H1 (cell line): Measurements from ENCODE around the gene ANO2. TPM values are rescaled to one million over a fixed set of nuclear protein-coding genes. Genes with fewer than 3 reads are reported as not detected.

Experiments
- CTCF ChIA-PET: fragments of 300-600 bp; sonication (Branson Sonifier 250); formaldehyde crosslinking; loops from one replicate; lab custom pipeline; 2021; ENCODE audit not compliant: partially characterized antibody; lab: Charles Lee
- POLR2A ChIA-PET: fragments of 300-600 bp; sonication (Branson Sonifier 250); formaldehyde crosslinking; loops from one replicate; lab custom pipeline; 2021; ENCODE audit warnings: inconsistent platforms; ENCODE audit not compliant: partially characterized antibody; lab: Charles Lee
- DNase-seq, 2 experiments: peaks; one replicate each; pipeline versions ENCODE4 v3.0.0 to v3.0.0-alpha.2; 2010 to 2022; ENCODE audit warnings: low spot score in 2 of 2, low read depth in 1 of 2, mixed read lengths in 1 of 2
- FAIRE-seq: peaks from 2 replicates; lab custom pipeline; 2011; peaks lifted over from hg19 to GRCh38; lab: Jason Lieb, UNC
- H2AFZ ChIP-seq: 2 replicates; pipeline ENCODE4 v1.8.1; 2012; ENCODE audit warnings: low read length, inconsistent platforms
- H2AK5ac ChIP-seq: 2 replicates; pipeline ENCODE4 v1.6.1; 2013; ENCODE audit warnings: low read depth, low read length
- H2BK120ac ChIP-seq: replicated peaks from 2 replicates; pipeline ENCODE3; 2013; ENCODE audit warnings: low read depth, low read length, inconsistent platforms
- H2BK12ac ChIP-seq: 2 replicates; pipeline ENCODE4 v1.6.1; 2013; ENCODE audit warnings: low read depth, low read length
- H2BK15ac ChIP-seq: 2 replicates; pipeline ENCODE4 v1.6.1; 2013; ENCODE audit warnings: low read length
- H2BK20ac ChIP-seq: 2 replicates; pipeline ENCODE4 v1.6.1; 2013; ENCODE audit warnings: low read length
- H2BK5ac ChIP-seq: 2 replicates; pipeline ENCODE4 v1.6.1; 2013; ENCODE audit warnings: low read depth, low read length
- H3K14ac ChIP-seq: 2 replicates; pipeline ENCODE4 v1.6.1; 2013; ENCODE audit warnings: inconsistent platforms; ENCODE audit not compliant: insufficient read length
- H3K18ac ChIP-seq: 2 replicates; pipeline ENCODE4 v1.6.1; 2013; ENCODE audit warnings: low read length; ENCODE audit errors: extremely low read depth
- H3K23ac ChIP-seq: 2 replicates; pipeline ENCODE4 v1.6.1; 2013; ENCODE audit warnings: inconsistent platforms; ENCODE audit not compliant: insufficient read length
- H3K23me2 ChIP-seq: 2 replicates; pipeline ENCODE4 v1.6.1; 2013; ENCODE audit warnings: low read depth, low read length
- H3K27ac ChIP-seq: 2 replicates; pipeline ENCODE4 v1.6.1; 2011; ENCODE audit warnings: low read depth, low read length, inconsistent platforms
- H3K27me3 ChIP-seq, 4 experiments: replicated peaks in 1 of 4; 1 replicate in 1 of 4; 2 replicates in 3 of 4; pipeline versions ENCODE4 v1.6.1 to v1.8.1; 2011 to 2013; ENCODE audit warnings: low read length in 3 of 4, mild to moderate bottlenecking in 3 of 4, inconsistent platforms in 2 of 4, mixed read lengths in 2 of 4, moderate library complexity in 1 of 4; ENCODE audit not compliant: control insufficient read depth in 3 of 4, insufficient read depth in 3 of 4; ENCODE audit errors: extremely low read depth in 1 of 4
- H3K36me3 ChIP-seq, 4 experiments: 2 replicates each; pipeline versions ENCODE4 v1.6.1 to v1.8.1; 2011 to 2013; ENCODE audit warnings: mild to moderate bottlenecking in 4 of 4, low read length in 3 of 4, moderate library complexity in 2 of 4, control low read depth in 1 of 4, inconsistent platforms in 1 of 4; ENCODE audit not compliant: insufficient read depth in 4 of 4, control insufficient read depth in 2 of 4
- H3K4ac ChIP-seq: replicated peaks from 2 replicates; pipeline ENCODE3; 2013; ENCODE audit warnings: low read length, low read depth, mixed read lengths, inconsistent platforms; ENCODE audit not compliant: insufficient read length
- H3K4me1 ChIP-seq, 4 experiments: replicated peaks in 1 of 4; 1 replicate in 1 of 4; 2 replicates in 3 of 4; pipeline versions ENCODE4 v1.6.1 to v1.8.1; 2011 to 2013; ENCODE audit warnings: low read length in 3 of 4, inconsistent platforms in 2 of 4, mixed read lengths in 1 of 4; ENCODE audit not compliant: insufficient read depth in 4 of 4, control insufficient read depth in 3 of 4
- H3K4me2 ChIP-seq, 2 experiments: 2 replicates each; pipeline versions ENCODE4 v1.6.1 to v1.8.1; 2011 to 2013; ENCODE audit warnings: low read depth in 2 of 2, low read length in 2 of 2, control low read depth in 1 of 2, inconsistent platforms in 1 of 2, mild to moderate bottlenecking in 1 of 2; ENCODE audit not compliant: insufficient read depth in 1 of 2
- H3K4me3 ChIP-seq, 4 experiments: fragments of 200-600, 300-600 bp in 1 of 4; sonication (generic), shearing (Covaris generic), sonication (Bioruptor Twin) in 1 of 4; 2 replicates each; pipeline versions ENCODE4 v1.5.1 to v1.8.1; 2011 to 2016; ENCODE audit warnings: low read length in 4 of 4, low read depth in 3 of 4, control low read depth in 2 of 4, inconsistent platforms in 2 of 4, mild to moderate bottlenecking in 2 of 4, mixed read lengths in 1 of 4, moderate library complexity in 1 of 4; ENCODE audit not compliant: insufficient read depth in 2 of 4; ENCODE audit errors: extremely low read depth in 1 of 4
- H3K56ac ChIP-seq: replicated peaks from 2 replicates; pipeline ENCODE3; 2013; ENCODE audit warnings: low read depth, mild to moderate bottlenecking, mixed read lengths, low read length, inconsistent platforms; ENCODE audit not compliant: insufficient read length
- H3K79me1 ChIP-seq: 2 replicates; pipeline ENCODE4 v1.6.1; 2013; ENCODE audit warnings: low read depth, low read length, control low read depth
- H3K79me2 ChIP-seq, 2 experiments: 2 replicates each; pipeline versions ENCODE4 v1.6.1 to v1.8.1; 2012 to 2013; ENCODE audit warnings: low read length in 2 of 2, mild to moderate bottlenecking in 2 of 2, inconsistent platforms in 1 of 2; ENCODE audit not compliant: insufficient read depth in 2 of 2, control insufficient read depth in 1 of 2
- H3K9ac ChIP-seq, 4 experiments: replicated peaks in 1 of 4; 1 replicate in 1 of 4; 2 replicates in 3 of 4; pipeline versions ENCODE4 v1.6.1 to v1.8.1; 2011 to 2013; ENCODE audit warnings: low read depth in 3 of 4, low read length in 3 of 4, control low read depth in 2 of 4, mild to moderate bottlenecking in 2 of 4, moderate library complexity in 2 of 4, inconsistent platforms in 1 of 4; ENCODE audit errors: extremely low read depth in 1 of 4
- H3K9me3 ChIP-seq, 2 experiments: 2 replicates each; pipeline versions ENCODE4 v1.6.1 to v1.8.1; 2012 to 2013; ENCODE audit warnings: mild to moderate bottlenecking in 2 of 2, moderate library complexity in 2 of 2, control low read depth in 1 of 2, inconsistent platforms in 1 of 2, low read depth in 1 of 2, low read length in 1 of 2, mixed read lengths in 1 of 2; ENCODE audit not compliant: insufficient read depth in 2 of 2
- H4K20me1 ChIP-seq, 2 experiments: replicated peaks in 1 of 2; 2 replicates each; pipeline versions ENCODE3 to v1.8.1; 2011 to 2013; ENCODE audit warnings: inconsistent platforms in 2 of 2, low read length in 2 of 2, mild to moderate bottlenecking in 1 of 2; ENCODE audit not compliant: insufficient read depth in 2 of 2, control insufficient read depth in 1 of 2
- H4K5ac ChIP-seq: 2 replicates; pipeline ENCODE4 v1.6.1; 2013; ENCODE audit warnings: low read length, low read depth, mixed read lengths, inconsistent platforms; ENCODE audit not compliant: insufficient read length
- H4K8ac ChIP-seq: 2 replicates; pipeline ENCODE4 v1.8.0; 2013; ENCODE audit warnings: mild to moderate bottlenecking, moderate library complexity, low read length, inconsistent platforms; ENCODE audit not compliant: insufficient read depth; ENCODE audit errors: extremely low read depth
- H4K91ac ChIP-seq: replicated peaks from 2 replicates; pipeline ENCODE3; 2013; ENCODE audit warnings: low read length, mixed read lengths, inconsistent platforms; ENCODE audit not compliant: insufficient read length
- ATF3 ChIP-seq: IDR thresholded peaks from 2 replicates; pipeline ENCODE4 v1.6.1; 2011; ENCODE audit warnings: low read depth, mild to moderate bottlenecking, low read length; ENCODE audit not compliant: insufficient read depth
- BRCA1 ChIP-seq: IDR thresholded peaks from 2 replicates; pipeline ENCODE4 v1.6.1; 2012; ENCODE audit warnings: low read depth, low read length, improper control_type of control experiment
- CBX5 ChIP-seq: fragments of 300-800, 300-1000 bp; sonication (generic); IDR thresholded peaks from 2 replicates; pipeline ENCODE4 v1.7.1; 2016; ENCODE audit warnings: antibody characterized with exemption, low read length, low read depth
- CHD2 ChIP-seq: IDR thresholded peaks from 2 replicates; pipeline ENCODE4 v1.6.1; 2012; ENCODE audit warnings: low read length, improper control_type of control experiment
- CTCF ChIP-seq, 3 experiments: IDR thresholded peaks; 1 replicate in 2 of 3; 2 replicates in 1 of 3; pipeline versions ENCODE4 v1.5.1 to v1.6.1; 2011; ENCODE audit warnings: low read length in 3 of 3, mild to moderate bottlenecking in 3 of 3, inconsistent platforms in 2 of 3, low read depth in 1 of 3, moderate library complexity in 1 of 3; ENCODE audit not compliant: insufficient read depth in 1 of 3; ENCODE audit errors: control extremely low read depth in 1 of 3
- EGR1 ChIP-seq: IDR thresholded peaks from 2 replicates; pipeline ENCODE4 v1.6.1; 2011; ENCODE audit warnings: low read depth, low read length, borderline replicate concordance
- POU5F1 ChIP-seq: IDR thresholded peaks from 2 replicates; pipeline ENCODE4 v1.6.1; 2011; ENCODE audit warnings: low read depth, mild to moderate bottlenecking, low read length, moderate library complexity
- TAF7 ChIP-seq: optimal IDR thresholded peaks from 2 replicates; pipeline ENCODE3; 2011; ENCODE audit warnings: low read depth, mild to moderate bottlenecking, inconsistent platforms, low read length, moderate library complexity, borderline replicate concordance
- TCF12 ChIP-seq: IDR thresholded peaks from 2 replicates; pipeline ENCODE4 v1.6.1; 2011; ENCODE audit warnings: low read depth, mild to moderate bottlenecking, low read length
- USF2 ChIP-seq: IDR thresholded peaks from 2 replicates; pipeline ENCODE4 v1.6.1; 2011; ENCODE audit warnings: low read length, improper control_type of control experiment
- WGBS, 2 experiments: shearing (Covaris generic) in 1 of 2; methylation state at CpG; one replicate each; pipeline versions ENCODE4 v1.1.6 to v1.1.7; 2013 to 2015; ENCODE audit warnings: low lambda C conversion rate in 2 of 2, mixed read lengths in 2 of 2, inconsistent platforms in 1 of 2, low coverage in 1 of 2, missing lambda C conversion rate in 1 of 2; ENCODE audit not compliant: insufficient replicate concordance in 2 of 2, insufficient coverage in 1 of 2, insufficient read length in 1 of 2; ENCODE audit errors: extremely low coverage in 1 of 2, missing lambda C conversion rate in 1 of 2; 5-methylcytosine and 5-hydroxymethylcytosine counted together
- polyA plus RNA-seq, 7 experiments: library from polyadenylated mRNA; depleted of rRNA in 3 of 7; stranded (reverse) in 5 of 7; unstranded in 2 of 7; fragments of >200 nt in 5 of 7; fragments of 200-250 nt in 2 of 7; gene quantifications; 1 replicate in 5 of 7; 2 replicates in 1 of 7; 4 replicates in 1 of 7; pipeline versions ENCODE4 v1.2.1 to v1.2.3, GENCODE V29; 2011 to 2013; ENCODE audit warnings: missing spikeins in 2 of 7, mixed read lengths in 2 of 7
- total RNA-seq: library from RNA; stranded (reverse); fragmentation: NEBNext Ultra II Directional; extraction: Animal tissue kit (Norgen Biotek cat#: 25700); gene quantifications from 2 replicates; pipeline ENCODE4 v1.2.1, GENCODE V29; 2021

Gene ANO2
- total and polyA plus RNA-seq, 2 of the 8 experiments (the other 6 are each of a cell fraction or from before 2014, with no cell fraction given), result 1.9 to 5.5 TPM

GRCh38 chr12:5864301-5864700 lies 80.8 kb downstream of the ANO2 start:
- Histone ChIP-seq H3K9me3 (no peaks in the 10 kb centered on the region), H2BK20ac (no peak overlapping the region), H3K4ac (no peak overlapping the region), H3K4me2 (no peak overlapping the region), H3K27me3 (no peaks in the 10 kb centered on the region), H3K18ac (no peak overlapping the region), H3K23me2 (peaks cover 3% of the 10 kb centered on the region; the same call in 1 of the 2 replicates), H4K91ac (no peak overlapping the region), H3K27ac (no peak overlapping the region), H3K56ac (no peak overlapping the region), H2BK15ac (no peak overlapping the region), H2AFZ (no peak overlapping the region), H3K4me3 (no peak overlapping the region), H2BK12ac (no peak overlapping the region), H4K20me1 (no peaks in the 10 kb centered on the region), H3K9ac (no peak overlapping the region), H3K14ac (no peak overlapping the region), H2BK5ac (no peak overlapping the region), H3K79me2 (no peaks in the 10 kb centered on the region; a peak in 1 of 4 replicates), H3K79me1 (no peaks in the 10 kb centered on the region), H3K36me3 (no peaks in the 10 kb centered on the region), H4K5ac (no peak overlapping the region), H3K23ac (no peak overlapping the region), H3K4me1 (peaks cover 0 to 5% (median 0%) of the 10 kb centered on the region in 4 experiments; a peak in 4 of 7 replicates), H2AK5ac (no peak overlapping the region), H2BK120ac (no peak overlapping the region), H4K8ac (no peak overlapping the region)
- WGBS, 2 experiments, result 86% methylated on average over 3 of the region's 3 CpGs; no CpG with 5 or more reads in 1 of the 2 experiments
- ChIA-PET CTCF (no interaction called here), POLR2A (no interaction called here)
- no peak for FAIRE-seq
- no peak for DNase-seq
- no peak for TF ChIP-seq CTCF (IDR thresholded peaks at IDR 0.05; ENCODE audit: control extremely low read depth in 1 of 3, insufficient read depth in 1 of 3, low read depth in 1 of 3, low read length in 3 of 3)
- TF ChIP-seq CHD2, result no peak
- no peak for TF ChIP-seq USF2
- no peak for TF ChIP-seq POU5F1
- TF ChIP-seq BRCA1, result no peak
- TF ChIP-seq TAF7, result no peak
- TF ChIP-seq CBX5, result no peak
- TF ChIP-seq EGR1, result no peak
- no peak for TF ChIP-seq TCF12
- TF ChIP-seq ATF3, result no peak
